ENCODE results near the gene ZNF333.

ZNF333 gene

GRCh38 chr19:14678199-14678598 is 11.6 kb upstream of the ZNF333 start:
- H3K9ac ChIP-seq (ENCODE audit: insufficient read length): no peak overlapping the region
- H3K27ac ChIP-seq: no peak overlapping the region
- DNase-seq (ENCODE audit: low read depth, low spot score): no peak
- H3K36me3 ChIP-seq (ENCODE audit: insufficient read depth, low read length): no peaks in the 10 kb centered on the region
- H3K4me3 ChIP-seq: no peak overlapping the region
- no peak for TF ChIP-seq EZH2 (IDR thresholded peaks at IDR 0.05)
- no peak for TF ChIP-seq FOXP2 (optimal IDR thresholded peaks at IDR 0.05; ENCODE audit: control extremely low read depth, extremely low read length, insufficient read depth)
- TF ChIP-seq POLR2AphosphoS5 (IDR thresholded peaks at IDR 0.05; ENCODE audit: borderline replicate concordance, low read depth, low read length): no peak
- H3K9me3 ChIP-seq (ENCODE audit: low read depth, low read length): no peaks in the 10 kb centered on the region

GRCh38 chr19:14682084-14682483 is 7.8 kb upstream of the ZNF333 start:
- Histone ChIP-seq H3K9me3 (ENCODE audit: low read depth, low read length) (no peaks in the 10 kb centered on the region), H3K9ac (ENCODE audit: insufficient read length) (no peak overlapping the region), H3K4me3 (no peak overlapping the region), H3K36me3 (ENCODE audit: insufficient read depth, low read length) (no peaks in the 10 kb centered on the region), H3K27ac (no peak overlapping the region)
- DNase-seq (ENCODE audit: low read depth, low spot score): no peak
- TF ChIP-seq EZH2 (IDR thresholded peaks at IDR 0.05): no peak
- no peak for TF ChIP-seq FOXP2 (optimal IDR thresholded peaks at IDR 0.05; ENCODE audit: control extremely low read depth, extremely low read length, insufficient read depth)
- TF ChIP-seq POLR2AphosphoS5 (IDR thresholded peaks at IDR 0.05; ENCODE audit: borderline replicate concordance, low read depth, low read length): no peak

- H3K9me3 ChIP-seq (ENCODE audit: low read depth, low read length): no peaks in the 10 kb centered on the region
- H3K9ac ChIP-seq (ENCODE audit: insufficient read length): no peak overlapping the region
- H3K36me3 ChIP-seq (ENCODE audit: insufficient read depth, low read length): no peaks in the 10 kb centered on the region
- no peak for DNase-seq (ENCODE audit: low read depth, low spot score)
- no peak for TF ChIP-seq POLR2AphosphoS5 (IDR thresholded peaks at IDR 0.05; ENCODE audit: borderline replicate concordance, low read depth, low read length)
- no peak for TF ChIP-seq EZH2 (IDR thresholded peaks at IDR 0.05)
- TF ChIP-seq FOXP2 (optimal IDR thresholded peaks at IDR 0.05; ENCODE audit: control extremely low read depth, extremely low read length, insufficient read depth): no peak
- H3K4me3 ChIP-seq: no peak overlapping the region
- no peak overlapping the region for H3K27ac ChIP-seq
Measured at GRCh38 chr19:14683439-14683838, 6.4 kb upstream of the ZNF333 start.

DNA sequence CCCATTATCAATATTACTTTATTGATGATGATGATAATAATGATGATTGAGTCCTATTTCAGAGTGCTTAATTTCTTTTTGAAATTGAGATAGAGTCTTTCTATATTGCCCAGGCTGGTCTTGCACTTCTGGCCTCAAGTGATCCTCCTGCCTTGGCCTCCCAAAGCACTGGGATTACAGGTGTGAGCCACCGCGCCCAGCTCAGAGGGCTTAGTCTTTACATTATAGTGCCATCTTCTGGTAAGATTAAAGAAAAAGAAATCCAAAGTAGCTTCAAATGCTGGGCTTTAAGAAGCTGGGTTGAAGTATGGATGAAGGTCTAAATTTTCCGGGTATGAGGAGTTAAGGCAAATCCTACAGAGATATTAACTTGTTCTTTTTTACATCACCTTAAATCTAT is 3.4 kb upstream of the ZNF333 start:
- H3K27ac ChIP-seq: no peak overlapping the region
- H3K9ac ChIP-seq (ENCODE audit: insufficient read length): no peak overlapping the region
- H3K9me3 ChIP-seq (ENCODE audit: low read depth, low read length): no peaks in the 10 kb centered on the region
- no peak for DNase-seq (ENCODE audit: low read depth, low spot score)
- no peaks in the 10 kb centered on the region for H3K36me3 ChIP-seq (ENCODE audit: insufficient read depth, low read length)
- TF ChIP-seq POLR2AphosphoS5 (IDR thresholded peaks at IDR 0.05; ENCODE audit: borderline replicate concordance, low read depth, low read length) (no peak), EZH2 (IDR thresholded peaks at IDR 0.05) (no peak), FOXP2 (optimal IDR thresholded peaks at IDR 0.05; ENCODE audit: control extremely low read depth, extremely low read length, insufficient read depth) (no peak)
- no peak overlapping the region for H3K4me3 ChIP-seq

GRCh38 chr19:14694641-14695266 is 4.9 kb downstream of the ZNF333 start:
- no peaks in the 10 kb centered on the region for H3K9me3 ChIP-seq (ENCODE audit: low read depth, low read length)
- peaks cover 26% of the 10 kb centered on the region; the same call in 1 of the 2 replicates for H3K36me3 ChIP-seq (ENCODE audit: insufficient read depth, low read length)
- DNase-seq (ENCODE audit: low read depth, low spot score): no peak
- H3K27ac ChIP-seq: no peak overlapping the region
- no peak overlapping the region for H3K9ac ChIP-seq (ENCODE audit: insufficient read length)
- TF ChIP-seq FOXP2 (optimal IDR thresholded peaks at IDR 0.05; ENCODE audit: control extremely low read depth, extremely low read length, insufficient read depth) (no peak), POLR2AphosphoS5 (IDR thresholded peaks at IDR 0.05; ENCODE audit: borderline replicate concordance, low read depth, low read length) (no peak), EZH2 (IDR thresholded peaks at IDR 0.05) (no peak)
- no peak overlapping the region for H3K4me3 ChIP-seq

GRCh38 chr19:14695471-14695870 is 5.6 kb downstream of the ZNF333 start:
- H3K27ac ChIP-seq: no peak overlapping the region
- DNase-seq (ENCODE audit: low read depth, low spot score): no peak
- no peak overlapping the region for H3K9ac ChIP-seq (ENCODE audit: insufficient read length)
- H3K4me3 ChIP-seq: no peak overlapping the region
- peaks cover 33% of the 10 kb centered on the region; the same call in 1 of the 2 replicates for H3K36me3 ChIP-seq (ENCODE audit: insufficient read depth, low read length)
- TF ChIP-seq EZH2 (IDR thresholded peaks at IDR 0.05) (no peak), POLR2AphosphoS5 (IDR thresholded peaks at IDR 0.05; ENCODE audit: borderline replicate concordance, low read depth, low read length) (no peak), FOXP2 (optimal IDR thresholded peaks at IDR 0.05; ENCODE audit: control extremely low read depth, extremely low read length, insufficient read depth) (no peak)
- no peaks in the 10 kb centered on the region for H3K9me3 ChIP-seq (ENCODE audit: low read depth, low read length)

DNA sequence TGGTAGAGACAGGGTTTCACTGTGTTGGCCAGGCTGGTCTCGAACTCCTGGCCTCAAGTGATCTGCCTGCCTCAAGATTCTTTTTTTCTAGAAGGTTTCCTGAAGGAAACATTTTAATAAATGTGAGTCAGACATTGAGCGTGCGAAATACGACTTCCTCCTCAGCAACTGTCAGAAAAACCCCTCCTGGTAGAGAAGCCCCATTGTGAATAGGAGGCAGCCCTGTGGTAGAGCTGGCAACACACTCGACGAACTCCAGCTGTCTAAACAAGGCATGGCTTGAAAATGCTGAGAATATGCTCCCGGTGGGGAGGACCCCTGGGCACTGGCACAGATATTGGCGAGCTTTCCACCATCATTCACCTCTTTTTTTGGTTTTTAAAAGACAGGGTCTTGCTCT is 9.8 kb downstream of the ZNF333 start:
- TF ChIP-seq POLR2AphosphoS5 (IDR thresholded peaks at IDR 0.05; ENCODE audit: borderline replicate concordance, low read depth, low read length) (no peak), EZH2 (IDR thresholded peaks at IDR 0.05) (no peak), FOXP2 (optimal IDR thresholded peaks at IDR 0.05; ENCODE audit: control extremely low read depth, extremely low read length, insufficient read depth) (no peak)
- Histone ChIP-seq H3K36me3 (ENCODE audit: insufficient read depth, low read length) (peaks cover 63% of the 10 kb centered on the region; the same call in 1 of the 2 replicates), H3K27ac (no peak overlapping the region), H3K9me3 (ENCODE audit: low read depth, low read length) (no peaks in the 10 kb centered on the region), H3K9ac (ENCODE audit: insufficient read length) (no peak overlapping the region), H3K4me3 (no peak overlapping the region)
- no peak for DNase-seq (ENCODE audit: low read depth, low spot score)

DNA sequence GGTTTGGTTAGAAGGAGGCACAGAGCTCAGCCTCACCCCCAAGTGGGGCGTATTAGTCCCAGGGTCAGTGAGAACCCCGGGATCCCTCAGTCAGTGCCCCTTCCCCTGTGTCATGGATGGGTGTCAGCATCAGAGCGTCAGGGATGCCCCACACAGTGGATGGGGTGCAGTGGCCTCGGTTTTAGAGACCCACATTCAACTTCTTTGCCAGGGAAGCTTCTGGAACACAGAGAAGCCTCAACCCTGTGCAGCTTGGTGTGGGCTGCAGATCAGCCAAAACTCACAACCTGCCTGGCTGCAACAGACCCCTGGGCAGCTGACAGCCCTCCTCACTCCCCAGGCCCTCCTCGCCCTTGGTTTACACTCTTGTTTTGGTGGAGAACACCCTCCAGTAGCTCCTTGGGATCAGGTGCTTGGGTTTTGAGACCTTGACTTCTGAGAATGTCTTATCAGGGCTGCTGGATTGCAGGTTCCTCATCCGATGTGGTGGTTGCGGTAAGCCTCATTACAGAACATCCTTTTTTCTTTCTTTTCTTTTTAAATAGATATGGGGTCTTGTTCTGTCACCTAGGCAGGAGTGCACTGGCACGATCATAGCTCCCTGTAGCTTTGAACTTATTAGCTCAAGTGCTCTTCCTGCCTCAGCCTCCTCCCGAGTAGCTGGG is 11.0 kb downstream of the ZNF333 start:
- TF ChIP-seq POLR2AphosphoS5 (IDR thresholded peaks at IDR 0.05; ENCODE audit: borderline replicate concordance, low read depth, low read length): no peak
- no peak for TF ChIP-seq FOXP2 (optimal IDR thresholded peaks at IDR 0.05; ENCODE audit: control extremely low read depth, extremely low read length, insufficient read depth)
- TF ChIP-seq EZH2 (IDR thresholded peaks at IDR 0.05): no peak
- H3K36me3 ChIP-seq (ENCODE audit: insufficient read depth, low read length): peaks cover 55% of the 10 kb centered on the region; the same call in 1 of the 2 replicates
- no peak for DNase-seq (ENCODE audit: low read depth, low spot score)
- no peak overlapping the region for H3K27ac ChIP-seq
- H3K9me3 ChIP-seq (ENCODE audit: low read depth, low read length): no peaks in the 10 kb centered on the region
- H3K9ac ChIP-seq (ENCODE audit: insufficient read length): no peak overlapping the region
- H3K4me3 ChIP-seq: no peak overlapping the region
